Hepatocyte (in vitro differentiated cells): ENCODE measurements around the gene ANKRD39.

Source experiments
- EZH2phosphoT487 ChIP-seq: fragments of 200-600 bp; sonication (generic); IDR thresholded peaks from one replicate; pipeline ENCODE4 v1.6.1; 2018; ENCODE audit warnings: antibody characterized with exemption, mild to moderate bottlenecking, low read depth, moderate library complexity; ENCODE audit not compliant: unreplicated experiment, severe bottlenecking
- TF ChIP-seq, protein P1 (sequence below): fragments of 200-600 bp; sonication (generic); IDR thresholded peaks from 2 replicates; pipeline ENCODE4 v1.5.1; 2016; ENCODE audit warnings: antibody characterized with exemption, mild to moderate bottlenecking; ENCODE audit not compliant: poor library complexity

DNA sequence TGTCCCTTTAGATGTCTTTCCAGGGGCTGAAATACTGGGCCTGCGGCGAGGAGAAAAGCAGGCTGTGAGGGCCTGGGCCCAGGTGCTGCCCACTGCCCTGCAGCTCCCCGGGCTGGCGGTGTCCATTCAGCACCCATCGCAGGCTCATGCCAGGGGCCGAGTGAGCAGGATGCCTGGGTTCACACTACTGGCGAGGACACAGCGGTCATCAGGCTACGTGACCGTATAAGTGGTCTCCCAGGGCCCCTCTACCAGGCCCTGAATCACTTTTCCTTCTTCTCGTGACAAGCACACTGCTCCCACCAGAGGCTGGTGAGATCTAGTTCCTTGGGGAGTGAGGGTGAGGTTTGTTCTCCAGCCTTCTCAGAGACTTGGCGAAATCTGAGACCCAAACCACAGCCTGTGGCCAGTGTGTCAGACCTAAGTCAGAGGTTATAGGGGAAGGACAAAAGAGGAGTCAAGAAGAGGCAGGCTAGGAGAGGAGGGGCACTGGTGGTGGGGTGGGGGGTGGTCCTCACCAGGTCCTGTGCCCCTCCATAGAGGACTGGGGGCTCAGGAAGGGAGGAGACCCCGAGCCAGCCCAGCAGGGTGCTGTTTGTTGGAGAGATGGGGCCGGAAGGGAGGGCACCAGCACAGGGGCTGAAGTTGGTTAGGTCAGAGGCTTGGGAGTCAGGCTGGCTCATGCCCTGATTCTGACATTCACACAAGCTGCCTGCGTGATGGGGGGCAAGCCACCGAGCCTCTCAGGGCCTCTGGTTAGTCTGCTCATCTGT, 18.6 kb upstream of the ANKRD39 start:
- no peak for TF ChIP-seq EZH2phosphoT487
- TF ChIP-seq, protein P1, sequence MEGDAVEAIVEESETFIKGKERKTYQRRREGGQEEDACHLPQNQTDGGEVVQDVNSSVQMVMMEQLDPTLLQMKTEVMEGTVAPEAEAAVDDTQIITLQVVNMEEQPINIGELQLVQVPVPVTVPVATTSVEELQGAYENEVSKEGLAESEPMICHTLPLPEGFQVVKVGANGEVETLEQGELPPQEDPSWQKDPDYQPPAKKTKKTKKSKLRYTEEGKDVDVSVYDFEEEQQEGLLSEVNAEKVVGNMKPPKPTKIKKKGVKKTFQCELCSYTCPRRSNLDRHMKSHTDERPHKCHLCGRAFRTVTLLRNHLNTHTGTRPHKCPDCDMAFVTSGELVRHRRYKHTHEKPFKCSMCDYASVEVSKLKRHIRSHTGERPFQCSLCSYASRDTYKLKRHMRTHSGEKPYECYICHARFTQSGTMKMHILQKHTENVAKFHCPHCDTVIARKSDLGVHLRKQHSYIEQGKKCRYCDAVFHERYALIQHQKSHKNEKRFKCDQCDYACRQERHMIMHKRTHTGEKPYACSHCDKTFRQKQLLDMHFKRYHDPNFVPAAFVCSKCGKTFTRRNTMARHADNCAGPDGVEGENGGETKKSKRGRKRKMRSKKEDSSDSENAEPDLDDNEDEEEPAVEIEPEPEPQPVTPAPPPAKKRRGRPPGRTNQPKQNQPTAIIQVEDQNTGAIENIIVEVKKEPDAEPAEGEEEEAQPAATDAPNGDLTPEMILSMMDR = no peak
